Measurements from ENCODE around the gene LRFN5.
A peak's percentile ranks its signal among the peaks of the same experiment; 100 is the strongest.

The LRFN5 gene

GRCh38 chr14:41817626-41818025 lies 210.9 kb downstream of the LRFN5 start:
- no peak overlapping the region for H3K4me3 ChIP-seq (ENCODE audit: low read length)
- no peak for DNase-seq (ENCODE audit: low read depth)
- no peak for TF ChIP-seq CTCF (IDR thresholded peaks at IDR 0.05; ENCODE audit: insufficient read depth, low read depth, low read length, missing control alignments)

- TF ChIP-seq CTCF (IDR thresholded peaks at IDR 0.05; ENCODE audit: insufficient read depth, low read depth, low read length, missing control alignments): peak; percentile 4
- no peak overlapping the region for H3K4me3 ChIP-seq (ENCODE audit: low read length)
Measured at GRCh38 chr14:41824441-41824840, 217.8 kb downstream of the LRFN5 start.

GRCh38 chr14:41825622-41826021 lies 218.9 kb downstream of the LRFN5 start:
- TF ChIP-seq CTCF (IDR thresholded peaks at IDR 0.05; ENCODE audit: insufficient read depth, low read depth, low read length, missing control alignments): no peak
- no peak overlapping the region for H3K4me3 ChIP-seq (ENCODE audit: low read length)
- no peak for DNase-seq (ENCODE audit: low read depth)

More at GRCh38 chr14:41824441-41824840, 217.8 kb downstream of the LRFN5 start:
- DNase-seq (ENCODE audit: low read depth): no peak

- TF ChIP-seq CTCF (IDR thresholded peaks at IDR 0.05; ENCODE audit: insufficient read depth, low read depth, low read length, missing control alignments): no peak
Measured at GRCh38 chr14:41830714-41831406, 224.2 kb downstream of the LRFN5 start.

GRCh38 chr14:41839661-41840060 lies 233.0 kb downstream of the LRFN5 start:
- DNase-seq (ENCODE audit: low read depth): no peak
- TF ChIP-seq CTCF (IDR thresholded peaks at IDR 0.05; ENCODE audit: insufficient read depth, low read depth, low read length, missing control alignments): no peak
- no peak overlapping the region for H3K4me3 ChIP-seq (ENCODE audit: low read length)

More at GRCh38 chr14:41830714-41831406, 224.2 kb downstream of the LRFN5 start:
- DNase-seq (ENCODE audit: low read depth): peak; percentile 87
- H3K4me3 ChIP-seq (ENCODE audit: low read length): no peak overlapping the region

- H3K4me3 ChIP-seq (ENCODE audit: low read length): no peak overlapping the region
- DNase-seq (ENCODE audit: low read depth): peak; percentile 30
- TF ChIP-seq CTCF (IDR thresholded peaks at IDR 0.05; ENCODE audit: insufficient read depth, low read depth, low read length, missing control alignments): no peak
Measured at GRCh38 chr14:41859336-41859735, 252.7 kb downstream of the LRFN5 start.

GRCh38 chr14:41860586-41860985 lies 253.9 kb downstream of the LRFN5 start:
- TF ChIP-seq CTCF (IDR thresholded peaks at IDR 0.05; ENCODE audit: insufficient read depth, low read depth, low read length, missing control alignments): no peak
- no peak for DNase-seq (ENCODE audit: low read depth)
- H3K4me3 ChIP-seq (ENCODE audit: low read length): no peak overlapping the region
